IPS-18c (cell line): ENCODE results near the gene DNMBP.
A peak's percentile ranks its signal among the peaks of the same experiment; 100 is the strongest.

Experiments used
- H3K4me3 ChIP-seq: 2 replicates; pipeline ENCODE4 v1.7.0; 2013; ENCODE audit warnings: low read depth, mild to moderate bottlenecking, low read length, moderate library complexity; ENCODE audit not compliant: insufficient read depth
- H3K9me3 ChIP-seq: one replicate; pipeline ENCODE4 v1.6.1; 2013; ENCODE audit warnings: mild to moderate bottlenecking, low read length, moderate library complexity; ENCODE audit not compliant: control insufficient read depth, insufficient read depth

Gene DNMBP

GRCh38 chr10:100009793-100010676, at the start of gene DNMBP:
Gene DNMBP, minus strand, starts transcription at chr10:100009947. Its CDS starts 37,823 bp downstream, at chr10:99972124.
- Histone ChIP-seq H3K4me3 (peak within 1 kb of the TSS; percentile 63), H3K9me3 (no peaks in the 10 kb centered on the region)

GRCh38 chr10:100057948-100058347, 48.2 kb upstream of the DNMBP start:
- no peaks in the 10 kb centered on the region for H3K9me3 ChIP-seq
- no peak overlapping the region for H3K4me3 ChIP-seq

GRCh38 chr10:100053686-100054460, 44.1 kb upstream of the DNMBP start:
- no peaks in the 10 kb centered on the region for H3K9me3 ChIP-seq

GRCh38 chr10:100046021-100046486, 36.3 kb upstream of the DNMBP start:
- no peaks in the 10 kb centered on the region for H3K9me3 ChIP-seq
- no peak overlapping the region for H3K4me3 ChIP-seq

More at GRCh38 chr10:100053686-100054460, 44.1 kb upstream of the DNMBP start:
- H3K4me3 ChIP-seq = no peak overlapping the region

- no peaks in the 10 kb centered on the region for H3K9me3 ChIP-seq
- H3K4me3 ChIP-seq = no peak overlapping the region
These were observed 35.8 kb upstream of the DNMBP start for GRCh38 chr10:100045592-100045991.

- Histone ChIP-seq H3K9me3 (no peaks in the 10 kb centered on the region), H3K4me3 (no peak overlapping the region)
These were observed 34.0 kb upstream of the DNMBP start for GRCh38 chr10:100043796-100044195.

- H3K4me3 ChIP-seq = no peak overlapping the region
- H3K9me3 ChIP-seq = no peaks in the 10 kb centered on the region
These were observed 33.6 kb upstream of the DNMBP start for GRCh38 chr10:100043344-100043743.

GRCh38 chr10:100041306-100042002, 31.7 kb upstream of the DNMBP start:
- Histone ChIP-seq H3K4me3 (no peak overlapping the region), H3K9me3 (no peaks in the 10 kb centered on the region)

- no peaks in the 10 kb centered on the region for H3K9me3 ChIP-seq
- no peak overlapping the region for H3K4me3 ChIP-seq
These were observed 28.9 kb upstream of the DNMBP start for GRCh38 chr10:100038561-100039071.

GRCh38 chr10:100037758-100038315, 28.1 kb upstream of the DNMBP start:
- no peaks in the 10 kb centered on the region for H3K9me3 ChIP-seq
- H3K4me3 ChIP-seq = no peak overlapping the region

GRCh38 chr10:100036850-100037249, 27.1 kb upstream of the DNMBP start:
- Histone ChIP-seq H3K9me3 (no peaks in the 10 kb centered on the region), H3K4me3 (no peak overlapping the region)

GRCh38 chr10:100033766-100034418, 24.1 kb upstream of the DNMBP start:
- Histone ChIP-seq H3K9me3 (no peaks in the 10 kb centered on the region), H3K4me3 (no peak overlapping the region)

- Histone ChIP-seq H3K9me3 (peaks cover 10% of the 10 kb centered on the region), H3K4me3 (no peak overlapping the region)
These were observed 17.7 kb upstream of the DNMBP start for GRCh38 chr10:100027416-100027815.

- peaks cover 10% of the 10 kb centered on the region for H3K9me3 ChIP-seq
- H3K4me3 ChIP-seq = no peak overlapping the region
These were observed 15.8 kb upstream of the DNMBP start for GRCh38 chr10:100025576-100025975.

- Histone ChIP-seq H3K4me3 (no peak overlapping the region), H3K9me3 (peaks cover 10% of the 10 kb centered on the region)
These were observed 15.0 kb upstream of the DNMBP start for GRCh38 chr10:100024748-100025147.

- H3K4me3 ChIP-seq = no peak overlapping the region
- no peaks in the 10 kb centered on the region for H3K9me3 ChIP-seq
These were observed 12.7 kb upstream of the DNMBP start for GRCh38 chr10:100022403-100022802.
